PFSK-1 (cell line): ENCODE measurements around the gene ENDOD1.

Experiments used
- FOXP2 ChIP-seq: optimal IDR thresholded peaks from 2 replicates; pipeline ENCODE3; 2011; ENCODE audit warnings: borderline replicate concordance, control low read depth, inconsistent platforms; ENCODE audit not compliant: insufficient read depth; ENCODE audit errors: extremely low read length, extremely low read depth
- POLR2AphosphoS5 ChIP-seq: IDR thresholded peaks from 2 replicates; pipeline ENCODE4 v1.6.1; 2012; ENCODE audit warnings: low read depth, mild to moderate bottlenecking, control low read depth, low read length, moderate library complexity
- SIN3A ChIP-seq: IDR thresholded peaks from 2 replicates; pipeline ENCODE4 v1.6.1; 2012; ENCODE audit warnings: mild to moderate bottlenecking, low read length, moderate library complexity, borderline replicate concordance; ENCODE audit not compliant: insufficient read depth
- TAF1 ChIP-seq: IDR thresholded peaks from 2 replicates; pipeline ENCODE4 v1.6.1; 2012; ENCODE audit warnings: low read length, control low read depth, borderline replicate concordance; ENCODE audit not compliant: insufficient read depth
- TF ChIP-seq, protein P1 (sequence below), 2 experiments: IDR thresholded peaks; 2 replicates each; pipeline versions ENCODE4 v1.6.1 to v1.8.0; 2011 to 2012; ENCODE audit warnings: low read depth in 2 of 2, low read length in 2 of 2, control low read depth in 1 of 2, inconsistent platforms in 1 of 2, mild to moderate bottlenecking in 1 of 2, moderate library complexity in 1 of 2; ENCODE audit not compliant: insufficient read depth in 1 of 2

DNA sequence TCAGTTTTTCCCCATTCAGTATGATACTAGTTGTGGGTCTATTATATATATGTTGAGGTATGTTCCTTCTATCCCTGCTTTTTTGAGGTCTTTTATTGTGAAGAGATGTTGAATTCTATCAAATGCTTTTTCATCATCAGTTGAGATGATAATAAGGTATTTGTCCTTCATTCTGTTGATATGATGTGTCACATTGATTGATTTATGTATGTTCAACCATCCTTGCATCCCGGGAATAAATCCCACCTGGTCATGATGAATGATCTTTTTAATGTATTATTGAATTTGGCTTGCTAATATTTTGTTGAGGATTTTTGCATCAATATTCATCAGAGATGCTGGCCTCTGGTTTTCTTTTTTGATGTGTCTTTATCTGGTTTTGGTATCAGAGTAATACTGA, 26.0 kb downstream of the ENDOD1 start:
- no peak for TF ChIP-seq TAF1
- no peak for TF ChIP-seq POLR2AphosphoS5
- TF ChIP-seq, protein P1, sequence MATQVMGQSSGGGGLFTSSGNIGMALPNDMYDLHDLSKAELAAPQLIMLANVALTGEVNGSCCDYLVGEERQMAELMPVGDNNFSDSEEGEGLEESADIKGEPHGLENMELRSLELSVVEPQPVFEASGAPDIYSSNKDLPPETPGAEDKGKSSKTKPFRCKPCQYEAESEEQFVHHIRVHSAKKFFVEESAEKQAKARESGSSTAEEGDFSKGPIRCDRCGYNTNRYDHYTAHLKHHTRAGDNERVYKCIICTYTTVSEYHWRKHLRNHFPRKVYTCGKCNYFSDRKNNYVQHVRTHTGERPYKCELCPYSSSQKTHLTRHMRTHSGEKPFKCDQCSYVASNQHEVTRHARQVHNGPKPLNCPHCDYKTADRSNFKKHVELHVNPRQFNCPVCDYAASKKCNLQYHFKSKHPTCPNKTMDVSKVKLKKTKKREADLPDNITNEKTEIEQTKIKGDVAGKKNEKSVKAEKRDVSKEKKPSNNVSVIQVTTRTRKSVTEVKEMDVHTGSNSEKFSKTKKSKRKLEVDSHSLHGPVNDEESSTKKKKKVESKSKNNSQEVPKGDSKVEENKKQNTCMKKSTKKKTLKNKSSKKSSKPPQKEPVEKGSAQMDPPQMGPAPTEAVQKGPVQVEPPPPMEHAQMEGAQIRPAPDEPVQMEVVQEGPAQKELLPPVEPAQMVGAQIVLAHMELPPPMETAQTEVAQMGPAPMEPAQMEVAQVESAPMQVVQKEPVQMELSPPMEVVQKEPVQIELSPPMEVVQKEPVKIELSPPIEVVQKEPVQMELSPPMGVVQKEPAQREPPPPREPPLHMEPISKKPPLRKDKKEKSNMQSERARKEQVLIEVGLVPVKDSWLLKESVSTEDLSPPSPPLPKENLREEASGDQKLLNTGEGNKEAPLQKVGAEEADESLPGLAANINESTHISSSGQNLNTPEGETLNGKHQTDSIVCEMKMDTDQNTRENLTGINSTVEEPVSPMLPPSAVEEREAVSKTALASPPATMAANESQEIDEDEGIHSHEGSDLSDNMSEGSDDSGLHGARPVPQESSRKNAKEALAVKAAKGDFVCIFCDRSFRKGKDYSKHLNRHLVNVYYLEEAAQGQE (IDR thresholded peaks at IDR 0.05; ENCODE audit: insufficient read depth in 1 of 2, low read depth in 2 of 2, low read length in 2 of 2): no peak
- no peak for TF ChIP-seq SIN3A
- no peak for TF ChIP-seq FOXP2
